Duodenal mucosa (tissue), 2 donors: ENCODE measurements around the gene IL1RAPL2.

Experiments
- H3K27ac ChIP-seq: one replicate; pipeline ENCODE4 v1.7.0; 2013; ENCODE audit warnings: low read depth, low read length
- H3K27me3 ChIP-seq, 2 donors: one replicate each; pipeline ENCODE4 v1.7.0; 2013; ENCODE audit warnings: low read length in 2 of 2, control low read depth in 1 of 2; ENCODE audit not compliant: insufficient read depth in 2 of 2, control insufficient read depth in 1 of 2
- H3K36me3 ChIP-seq, 2 donors: one replicate each; pipeline ENCODE4 v1.7.0; 2013; ENCODE audit warnings: low read length in 2 of 2, control low read depth in 1 of 2; ENCODE audit not compliant: insufficient read depth in 2 of 2, control insufficient read depth in 1 of 2
- H3K4me1 ChIP-seq, 2 donors: one replicate each; pipeline ENCODE4 v1.7.0; 2013; ENCODE audit warnings: low read length in 2 of 2, control low read depth in 1 of 2; ENCODE audit not compliant: insufficient read depth in 2 of 2, control insufficient read depth in 1 of 2
- H3K4me3 ChIP-seq, 2 donors: one replicate each; pipeline ENCODE4 v1.7.0; 2013; ENCODE audit warnings: low read length in 2 of 2, low read depth in 1 of 2
- H3K9ac ChIP-seq, 2 donors: one replicate each; pipeline ENCODE4 v1.7.0; 2013; ENCODE audit warnings: low read length in 2 of 2, low read depth in 1 of 2
- H3K9me3 ChIP-seq, 2 donors: one replicate each; pipeline ENCODE4 v1.7.0; 2013; ENCODE audit warnings: low read length in 2 of 2, control low read depth in 1 of 2; ENCODE audit not compliant: control insufficient read depth in 1 of 2

IL1RAPL2 gene

DNA sequence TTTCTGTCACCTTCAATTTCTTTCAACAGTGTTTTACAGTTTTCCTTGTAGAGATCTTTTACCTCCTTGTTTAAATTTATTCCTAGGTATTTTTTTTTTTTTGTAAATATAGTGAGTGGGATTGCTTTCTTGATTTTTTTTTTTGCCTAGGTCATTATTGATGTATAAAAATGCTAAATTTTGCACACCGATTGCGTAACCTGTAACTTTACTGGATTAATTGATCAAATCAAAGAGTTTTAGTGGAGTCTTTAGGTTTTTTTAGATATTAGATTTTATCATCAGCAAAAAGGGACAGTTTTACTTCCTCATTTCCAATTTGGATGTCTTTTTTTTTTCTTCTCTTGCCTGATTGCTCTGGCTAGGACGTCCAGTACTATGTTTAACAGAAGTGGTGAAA lies 613.6 kb downstream of the IL1RAPL2 start:
- H3K27me3 ChIP-seq, result no peaks in the 10 kb centered on the region
- no peaks in the 10 kb centered on the region for H3K9me3 ChIP-seq
- H3K36me3 ChIP-seq, result no peaks in the 10 kb centered on the region
- H3K9ac ChIP-seq, result no peak overlapping the region
- no peaks in the 10 kb centered on the region for H3K4me1 ChIP-seq
- H3K4me3 ChIP-seq, result no peak overlapping the region
- H3K27ac ChIP-seq, result no peak overlapping the region

DNA sequence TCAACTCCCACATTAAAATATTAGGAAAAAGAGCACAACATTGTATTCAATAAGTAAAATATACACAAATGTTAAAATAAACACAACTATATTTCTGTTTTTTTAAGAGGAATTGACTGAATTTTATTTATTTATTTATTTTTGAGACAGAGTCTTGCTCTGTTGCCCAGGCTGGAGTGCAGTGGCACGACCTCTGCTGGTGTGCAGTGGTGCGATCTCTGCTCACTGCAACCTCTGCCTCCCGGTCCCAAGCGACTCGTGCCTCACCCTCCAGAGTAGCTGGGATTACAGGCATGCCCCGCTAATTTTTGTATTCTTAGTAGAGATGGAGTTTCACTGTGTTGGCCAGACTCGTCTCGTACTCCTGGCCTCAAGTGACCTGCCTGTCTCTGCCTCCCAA lies 623.1 kb downstream of the IL1RAPL2 start:
- no peaks in the 10 kb centered on the region for H3K4me1 ChIP-seq
- no peak overlapping the region for H3K27ac ChIP-seq
- H3K36me3 ChIP-seq, result no peaks in the 10 kb centered on the region
- no peaks in the 10 kb centered on the region for H3K9me3 ChIP-seq
- no peaks in the 10 kb centered on the region for H3K27me3 ChIP-seq
- H3K9ac ChIP-seq, result no peak overlapping the region
- H3K4me3 ChIP-seq, result no peak overlapping the region

DNA sequence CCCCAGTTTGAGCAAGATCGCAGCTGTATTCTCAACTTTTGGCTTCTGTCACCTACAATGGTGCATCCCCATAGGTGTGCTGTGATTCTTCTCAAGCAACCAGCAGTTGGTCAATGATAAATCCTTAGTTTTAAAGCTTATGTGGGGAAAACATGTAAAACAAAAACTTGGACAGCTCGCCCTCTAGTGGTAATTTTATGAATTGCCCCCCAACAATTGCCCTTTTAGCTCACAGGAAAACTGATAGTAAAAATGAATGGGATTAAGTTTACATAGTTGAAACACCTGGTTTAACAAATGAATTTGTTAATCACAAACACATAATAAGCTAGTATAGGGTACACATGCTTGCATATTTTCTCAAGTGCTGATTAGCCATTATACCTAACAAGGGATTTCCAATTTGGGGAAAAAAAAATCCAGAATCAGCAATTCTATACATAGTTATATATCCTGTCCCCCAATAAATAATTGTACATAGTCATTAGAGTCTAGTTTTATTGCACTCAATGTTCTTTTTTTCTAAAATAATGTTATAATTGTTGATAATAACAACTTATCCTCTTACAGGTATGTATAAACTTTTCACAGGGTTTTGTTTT lies 624.4 kb downstream of the IL1RAPL2 start:
- Histone ChIP-seq H3K36me3 (no peaks in the 10 kb centered on the region), H3K9me3 (no peaks in the 10 kb centered on the region), H3K27ac (no peak overlapping the region), H3K4me1 (no peaks in the 10 kb centered on the region), H3K4me3 (no peak overlapping the region), H3K9ac (no peak overlapping the region), H3K27me3 (no peaks in the 10 kb centered on the region)

DNA sequence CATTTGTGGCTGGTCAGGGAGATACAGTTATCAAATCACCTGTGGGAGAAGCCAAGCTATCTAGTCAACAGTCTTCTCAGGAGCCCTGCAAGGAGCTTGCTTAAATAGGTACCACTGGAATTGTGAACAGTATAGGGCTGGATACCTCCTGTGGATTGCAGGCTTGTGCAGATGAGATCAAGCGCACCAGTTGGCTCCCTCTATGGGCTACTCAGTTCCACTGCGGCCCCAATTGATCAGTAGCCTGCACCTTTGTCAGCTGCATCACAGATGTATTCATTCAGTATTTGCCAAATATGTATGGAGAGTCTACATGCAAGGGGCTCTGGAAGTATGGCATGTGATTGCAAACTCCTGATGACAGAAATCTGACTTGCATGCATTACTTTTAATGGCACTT lies 625.9 kb downstream of the IL1RAPL2 start:
- Histone ChIP-seq H3K27ac (no peak overlapping the region), H3K9ac (no peak overlapping the region), H3K4me3 (no peak overlapping the region), H3K4me1 (no peaks in the 10 kb centered on the region), H3K27me3 (no peaks in the 10 kb centered on the region), H3K36me3 (no peaks in the 10 kb centered on the region), H3K9me3 (no peaks in the 10 kb centered on the region)

DNA sequence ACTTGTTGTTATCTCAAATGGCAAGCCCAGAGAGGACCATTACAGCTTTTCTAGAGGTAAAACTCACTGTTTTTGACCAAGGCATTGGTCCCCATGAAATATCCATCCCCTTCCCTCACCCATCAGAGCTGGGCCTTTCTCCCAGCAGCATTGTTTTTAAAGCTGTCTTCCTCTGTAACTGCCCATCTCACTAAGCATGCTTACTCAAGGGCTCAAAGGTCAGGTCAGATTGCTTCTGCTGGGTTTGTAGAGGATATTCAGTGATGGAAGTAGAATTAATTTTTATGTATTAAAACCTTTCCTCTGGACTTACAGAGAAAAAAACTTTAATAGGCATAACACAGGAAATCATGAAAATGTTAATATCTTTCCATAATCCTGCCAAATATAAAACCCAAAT lies 643.4 kb downstream of the IL1RAPL2 start:
- H3K27ac ChIP-seq, result no peak overlapping the region
- H3K9ac ChIP-seq, result no peak overlapping the region
- H3K9me3 ChIP-seq, result no peaks in the 10 kb centered on the region
- no peaks in the 10 kb centered on the region for H3K4me1 ChIP-seq
- H3K36me3 ChIP-seq, result no peaks in the 10 kb centered on the region
- H3K27me3 ChIP-seq, result no peaks in the 10 kb centered on the region
- no peak overlapping the region for H3K4me3 ChIP-seq

DNA sequence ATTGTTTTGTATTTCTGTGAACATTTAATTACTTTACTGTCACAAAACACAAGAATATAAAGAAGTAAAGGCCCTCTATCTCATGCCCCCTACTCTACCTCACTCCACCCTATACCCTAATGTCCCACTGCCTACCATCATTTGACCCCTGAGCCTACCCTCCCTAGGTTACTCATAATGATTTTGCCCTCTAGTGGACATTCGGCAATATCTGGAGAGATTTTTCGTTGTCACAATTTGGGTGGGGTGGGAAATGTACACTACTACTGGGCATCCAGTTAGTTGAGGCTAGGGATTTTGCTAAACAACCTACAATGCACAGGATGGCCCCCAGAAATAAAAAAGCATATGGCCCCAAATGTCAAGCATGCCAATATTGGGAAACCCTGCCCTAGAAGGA lies 644.3 kb downstream of the IL1RAPL2 start:
- Histone ChIP-seq H3K9me3 (no peaks in the 10 kb centered on the region), H3K9ac (no peak overlapping the region), H3K4me1 (no peaks in the 10 kb centered on the region), H3K36me3 (no peaks in the 10 kb centered on the region), H3K27me3 (no peaks in the 10 kb centered on the region), H3K27ac (no peak overlapping the region), H3K4me3 (no peak overlapping the region)

DNA sequence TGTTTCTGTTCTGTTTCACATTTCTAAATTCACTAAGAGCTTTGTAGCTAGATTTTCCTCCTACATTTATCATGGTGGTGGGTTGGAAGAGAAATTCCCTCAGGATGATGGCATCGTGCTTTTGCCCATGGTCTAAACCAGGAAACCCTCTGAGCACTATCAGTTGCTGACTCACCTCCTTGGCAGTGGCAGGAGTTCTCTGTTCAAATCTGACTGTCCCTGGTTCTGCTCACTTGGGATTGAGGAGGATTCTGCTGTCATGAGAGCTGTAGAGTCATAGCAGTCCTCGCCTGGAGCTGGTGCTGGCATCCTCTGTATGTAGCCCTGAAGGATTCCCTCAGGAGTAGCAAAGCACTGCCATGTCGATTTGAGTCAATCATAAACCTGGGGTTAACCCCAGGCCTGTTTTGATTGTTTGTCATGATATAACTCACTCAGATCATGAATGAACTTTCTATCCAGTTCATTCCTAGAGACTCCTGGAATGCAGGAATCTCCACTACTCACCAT lies 645.1 kb downstream of the IL1RAPL2 start:
- Histone ChIP-seq H3K9ac (no peak overlapping the region), H3K36me3 (no peaks in the 10 kb centered on the region), H3K27ac (no peak overlapping the region), H3K4me1 (no peaks in the 10 kb centered on the region), H3K9me3 (no peaks in the 10 kb centered on the region), H3K27me3 (no peaks in the 10 kb centered on the region), H3K4me3 (no peak overlapping the region)

DNA sequence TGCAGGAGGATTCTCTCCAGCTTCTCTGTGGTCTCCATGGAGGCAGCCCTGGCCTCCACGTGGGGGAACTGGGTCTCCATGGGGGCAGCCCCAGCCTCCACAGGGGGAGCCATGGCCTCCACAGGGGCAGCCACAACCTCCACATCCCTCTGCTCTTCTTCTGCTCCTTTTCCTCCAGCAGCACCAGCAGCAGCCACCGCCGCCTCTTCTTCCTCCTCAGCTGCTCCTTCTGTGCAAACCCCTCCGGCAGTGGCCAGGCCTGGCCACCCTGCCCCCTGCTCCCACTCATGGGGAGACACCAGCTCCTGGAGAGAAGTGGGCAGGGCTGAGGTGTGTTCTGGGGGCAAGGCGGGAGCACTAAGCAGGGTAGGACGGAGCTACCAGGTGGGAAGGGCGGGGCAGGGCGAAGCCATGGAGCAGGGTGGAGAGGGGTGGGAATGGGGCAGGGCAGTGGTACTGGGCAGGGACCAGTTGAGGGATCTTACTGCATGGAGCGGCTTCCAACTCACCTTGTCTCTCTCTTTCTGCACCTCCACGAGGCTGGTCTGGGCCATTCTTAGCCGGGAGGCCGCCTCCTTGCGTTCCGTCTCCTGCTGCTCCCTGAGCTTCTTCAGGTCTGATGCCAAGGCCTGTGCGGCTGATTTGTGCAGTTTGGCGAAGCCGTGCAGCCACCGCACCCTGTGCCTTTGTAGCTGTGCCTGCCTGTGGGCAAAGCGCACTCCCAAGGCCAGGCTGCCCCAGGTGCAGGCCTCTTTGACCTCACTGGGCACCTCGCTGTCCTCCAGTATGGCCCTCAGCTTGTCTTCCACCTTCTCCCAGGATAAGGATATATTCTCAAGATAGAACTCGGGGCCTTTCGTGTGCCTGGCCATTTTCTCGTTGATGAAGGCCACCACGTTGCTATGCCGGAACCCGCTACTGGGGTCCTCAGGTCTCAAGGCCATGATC lies 653.7 kb downstream of the IL1RAPL2 start:
- Histone ChIP-seq H3K4me3 (no peak overlapping the region), H3K27ac (no peak overlapping the region), H3K9me3 (no peaks in the 10 kb centered on the region), H3K4me1 (no peaks in the 10 kb centered on the region), H3K27me3 (no peaks in the 10 kb centered on the region), H3K9ac (no peak overlapping the region), H3K36me3 (no peaks in the 10 kb centered on the region)

DNA sequence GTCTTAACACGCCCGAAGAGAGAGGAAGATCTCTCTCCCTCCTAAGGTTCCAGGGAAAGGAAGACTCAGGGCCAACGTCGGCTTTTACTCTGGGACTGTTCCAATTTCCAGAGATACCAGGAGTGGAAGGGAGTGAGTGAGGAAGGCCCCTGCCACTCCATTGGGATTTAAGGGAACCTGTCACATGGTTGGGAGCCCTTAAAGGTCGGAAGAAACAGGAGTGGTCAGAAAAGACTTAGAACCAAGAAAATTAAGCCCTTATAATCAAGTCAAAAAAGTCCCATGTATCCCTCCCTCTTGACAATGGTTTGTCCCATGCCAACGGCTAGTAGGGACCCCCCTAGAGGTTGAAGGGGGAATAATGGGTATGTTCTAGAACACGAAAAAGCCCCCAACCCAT lies 654.6 kb downstream of the IL1RAPL2 start, which contains the start of gene TEX13A:
TSS of gene TEX13A (minus strand) at position 59 of the 400 bp plus-strand sequence. CDS start 297 bp downstream, outside the sequence.
- no peak within 1 kb of the TSS for H3K27ac ChIP-seq
- no peaks in the 10 kb centered on the region for H3K27me3 ChIP-seq
- no peaks in the 10 kb centered on the region for H3K4me1 ChIP-seq
- no peaks in the 10 kb centered on the region for H3K36me3 ChIP-seq
- H3K9me3 ChIP-seq, result no peaks in the 10 kb centered on the region
- H3K4me3 ChIP-seq, result no peak within 1 kb of the TSS
- H3K9ac ChIP-seq, result no peak within 1 kb of the TSS

DNA sequence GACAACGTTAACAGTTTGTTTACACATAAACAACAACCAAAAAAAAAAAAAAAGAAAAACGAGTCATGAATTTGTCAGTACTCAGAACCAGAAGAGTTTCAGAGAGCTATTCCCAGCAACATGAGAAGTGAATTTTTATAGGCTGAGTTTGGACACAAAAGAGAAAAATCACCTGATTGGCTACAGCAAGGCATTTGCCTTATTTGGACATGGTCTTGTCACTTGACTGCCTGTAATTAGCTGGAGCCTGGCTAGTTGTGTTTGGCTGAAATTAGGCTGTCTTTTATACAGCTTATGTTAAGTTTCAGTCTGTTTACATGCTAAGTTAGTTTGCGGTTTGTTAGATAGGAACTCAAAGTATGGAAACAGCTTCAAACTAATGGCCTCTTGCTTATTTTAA lies 655.4 kb downstream of the IL1RAPL2 start:
- no peaks in the 10 kb centered on the region for H3K27me3 ChIP-seq
- H3K27ac ChIP-seq, result no peak overlapping the region
- H3K4me1 ChIP-seq, result no peaks in the 10 kb centered on the region
- no peaks in the 10 kb centered on the region for H3K9me3 ChIP-seq
- H3K4me3 ChIP-seq, result no peak overlapping the region
- H3K36me3 ChIP-seq, result no peaks in the 10 kb centered on the region
- H3K9ac ChIP-seq, result no peak overlapping the region
